Panc1 (cell line): ENCODE data around the gene CLHC1.

Source experiments
- CTCF ChIP-seq: fragments of 450-650 bp; IDR thresholded peaks from 2 replicates; pipeline ENCODE4 v1.5.1; 2017; ENCODE audit warnings: mild to moderate bottlenecking
- POLR2AphosphoS5 ChIP-seq: IDR thresholded peaks from 2 replicates; pipeline ENCODE4 v1.6.1; 2012; ENCODE audit warnings: mild to moderate bottlenecking, low read depth, low read length, moderate library complexity
- REST ChIP-seq, 2 experiments: IDR thresholded peaks; 2 replicates each; pipeline ENCODE4 v1.6.1; 2011 to 2012; ENCODE audit warnings: low read depth in 2 of 2, control low read depth in 1 of 2, low read length in 1 of 2, mild to moderate bottlenecking in 1 of 2, moderate library complexity in 1 of 2; ENCODE audit not compliant: insufficient read depth in 1 of 2
- SIN3A ChIP-seq: IDR thresholded peaks from 2 replicates; pipeline ENCODE4 v1.6.1; 2012; ENCODE audit warnings: low read depth, mild to moderate bottlenecking, low read length, moderate library complexity, borderline replicate concordance; ENCODE audit not compliant: insufficient read depth

DNA sequence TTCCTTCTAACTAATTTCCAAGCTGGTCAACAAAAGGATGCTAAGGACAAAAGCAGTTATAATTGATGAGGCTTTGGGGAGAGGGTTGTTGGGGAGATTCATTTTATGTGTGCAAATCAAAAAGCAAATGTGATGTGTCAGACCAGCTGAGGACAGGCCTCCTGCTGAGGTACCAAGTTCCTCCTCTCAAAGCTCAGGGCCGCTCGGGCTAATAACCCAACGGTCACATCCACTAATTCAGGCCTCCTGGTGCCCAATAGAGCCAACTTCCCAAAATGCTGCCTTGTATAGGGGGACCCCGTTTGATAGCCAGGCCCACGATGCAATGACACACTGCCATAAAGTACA is 93.2 kb downstream of the CLHC1 start:
- TF ChIP-seq CTCF = no peak
- TF ChIP-seq POLR2AphosphoS5 = no peak
- no peak for TF ChIP-seq SIN3A
- no peak for TF ChIP-seq REST (IDR thresholded peaks at IDR 0.05; ENCODE audit: insufficient read depth in 1 of 2, low read depth in 2 of 2, low read length in 1 of 2)
